ENCODE data around the gene OR5AS1. TPM values are rescaled to one million over a fixed set of nuclear protein-coding genes. Genes with fewer than 3 reads are reported as not detected.

The OR5AS1 gene
- polyA plus RNA-seq, 1 of the 3 experiments (the other 2 are of a cell fraction): not detected

DNA sequence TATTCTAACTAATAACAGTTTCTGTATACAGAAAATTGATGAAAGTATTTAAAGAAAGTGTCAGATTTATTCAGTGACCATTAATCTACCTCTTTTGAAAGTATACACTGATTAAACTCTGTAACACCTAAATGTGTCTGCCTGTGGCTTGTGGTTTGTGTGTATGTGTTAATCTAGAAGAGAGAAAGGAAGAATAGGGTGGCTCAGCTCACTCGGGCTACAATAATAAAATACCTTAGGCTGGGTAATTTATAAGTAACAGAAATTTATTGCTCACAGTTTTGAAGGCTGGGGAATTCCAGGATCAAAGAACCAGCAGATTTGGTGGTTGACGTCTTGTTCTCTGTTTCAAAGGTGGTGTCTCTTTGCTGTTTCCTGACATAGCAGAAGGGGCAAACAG is 13.6 kb upstream of the OR5AS1 start:
- TF ChIP-seq, protein P1, sequence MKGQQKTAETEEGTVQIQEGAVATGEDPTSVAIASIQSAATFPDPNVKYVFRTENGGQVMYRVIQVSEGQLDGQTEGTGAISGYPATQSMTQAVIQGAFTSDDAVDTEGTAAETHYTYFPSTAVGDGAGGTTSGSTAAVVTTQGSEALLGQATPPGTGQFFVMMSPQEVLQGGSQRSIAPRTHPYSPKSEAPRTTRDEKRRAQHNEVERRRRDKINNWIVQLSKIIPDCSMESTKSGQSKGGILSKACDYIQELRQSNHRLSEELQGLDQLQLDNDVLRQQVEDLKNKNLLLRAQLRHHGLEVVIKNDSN (IDR thresholded peaks at IDR 0.05; ENCODE audit: borderline replicate concordance, low read depth): no peak
- no peak for TF ChIP-seq CTCF (IDR thresholded peaks at IDR 0.05)
- no peak for TF ChIP-seq RAD21 (IDR thresholded peaks at IDR 0.05; ENCODE audit: low read length)
- TF ChIP-seq, protein P2, sequence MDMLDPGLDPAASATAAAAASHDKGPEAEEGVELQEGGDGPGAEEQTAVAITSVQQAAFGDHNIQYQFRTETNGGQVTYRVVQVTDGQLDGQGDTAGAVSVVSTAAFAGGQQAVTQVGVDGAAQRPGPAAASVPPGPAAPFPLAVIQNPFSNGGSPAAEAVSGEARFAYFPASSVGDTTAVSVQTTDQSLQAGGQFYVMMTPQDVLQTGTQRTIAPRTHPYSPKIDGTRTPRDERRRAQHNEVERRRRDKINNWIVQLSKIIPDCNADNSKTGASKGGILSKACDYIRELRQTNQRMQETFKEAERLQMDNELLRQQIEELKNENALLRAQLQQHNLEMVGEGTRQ (IDR thresholded peaks at IDR 0.05; ENCODE audit: borderline replicate concordance, low read depth, low read length): no peak
- no peak for TF ChIP-seq TCF12 (IDR thresholded peaks at IDR 0.05)
- no peak for TF ChIP-seq POLR2AphosphoS5 (IDR thresholded peaks at IDR 0.05; ENCODE audit: low read depth, low read length)
- no peak for TF ChIP-seq FOSL2 (IDR thresholded peaks at IDR 0.05; ENCODE audit: borderline replicate concordance, low read depth)
- TF ChIP-seq, protein P3, sequence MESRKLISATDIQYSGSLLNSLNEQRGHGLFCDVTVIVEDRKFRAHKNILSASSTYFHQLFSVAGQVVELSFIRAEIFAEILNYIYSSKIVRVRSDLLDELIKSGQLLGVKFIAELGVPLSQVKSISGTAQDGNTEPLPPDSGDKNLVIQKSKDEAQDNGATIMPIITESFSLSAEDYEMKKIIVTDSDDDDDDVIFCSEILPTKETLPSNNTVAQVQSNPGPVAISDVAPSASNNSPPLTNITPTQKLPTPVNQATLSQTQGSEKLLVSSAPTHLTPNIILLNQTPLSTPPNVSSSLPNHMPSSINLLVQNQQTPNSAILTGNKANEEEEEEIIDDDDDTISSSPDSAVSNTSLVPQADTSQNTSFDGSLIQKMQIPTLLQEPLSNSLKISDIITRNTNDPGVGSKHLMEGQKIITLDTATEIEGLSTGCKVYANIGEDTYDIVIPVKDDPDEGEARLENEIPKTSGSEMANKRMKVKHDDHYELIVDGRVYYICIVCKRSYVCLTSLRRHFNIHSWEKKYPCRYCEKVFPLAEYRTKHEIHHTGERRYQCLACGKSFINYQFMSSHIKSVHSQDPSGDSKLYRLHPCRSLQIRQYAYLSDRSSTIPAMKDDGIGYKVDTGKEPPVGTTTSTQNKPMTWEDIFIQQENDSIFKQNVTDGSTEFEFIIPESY (IDR thresholded peaks at IDR 0.05; ENCODE audit: borderline replicate concordance, low read depth): no peak
- TF ChIP-seq, protein P4, sequence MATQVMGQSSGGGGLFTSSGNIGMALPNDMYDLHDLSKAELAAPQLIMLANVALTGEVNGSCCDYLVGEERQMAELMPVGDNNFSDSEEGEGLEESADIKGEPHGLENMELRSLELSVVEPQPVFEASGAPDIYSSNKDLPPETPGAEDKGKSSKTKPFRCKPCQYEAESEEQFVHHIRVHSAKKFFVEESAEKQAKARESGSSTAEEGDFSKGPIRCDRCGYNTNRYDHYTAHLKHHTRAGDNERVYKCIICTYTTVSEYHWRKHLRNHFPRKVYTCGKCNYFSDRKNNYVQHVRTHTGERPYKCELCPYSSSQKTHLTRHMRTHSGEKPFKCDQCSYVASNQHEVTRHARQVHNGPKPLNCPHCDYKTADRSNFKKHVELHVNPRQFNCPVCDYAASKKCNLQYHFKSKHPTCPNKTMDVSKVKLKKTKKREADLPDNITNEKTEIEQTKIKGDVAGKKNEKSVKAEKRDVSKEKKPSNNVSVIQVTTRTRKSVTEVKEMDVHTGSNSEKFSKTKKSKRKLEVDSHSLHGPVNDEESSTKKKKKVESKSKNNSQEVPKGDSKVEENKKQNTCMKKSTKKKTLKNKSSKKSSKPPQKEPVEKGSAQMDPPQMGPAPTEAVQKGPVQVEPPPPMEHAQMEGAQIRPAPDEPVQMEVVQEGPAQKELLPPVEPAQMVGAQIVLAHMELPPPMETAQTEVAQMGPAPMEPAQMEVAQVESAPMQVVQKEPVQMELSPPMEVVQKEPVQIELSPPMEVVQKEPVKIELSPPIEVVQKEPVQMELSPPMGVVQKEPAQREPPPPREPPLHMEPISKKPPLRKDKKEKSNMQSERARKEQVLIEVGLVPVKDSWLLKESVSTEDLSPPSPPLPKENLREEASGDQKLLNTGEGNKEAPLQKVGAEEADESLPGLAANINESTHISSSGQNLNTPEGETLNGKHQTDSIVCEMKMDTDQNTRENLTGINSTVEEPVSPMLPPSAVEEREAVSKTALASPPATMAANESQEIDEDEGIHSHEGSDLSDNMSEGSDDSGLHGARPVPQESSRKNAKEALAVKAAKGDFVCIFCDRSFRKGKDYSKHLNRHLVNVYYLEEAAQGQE (IDR thresholded peaks at IDR 0.05; ENCODE audit: low read depth, low read length): no peak
- no peak for TF ChIP-seq SMC3 (IDR thresholded peaks at IDR 0.05; ENCODE audit: low read depth, low read length)
- TF ChIP-seq, protein P5, sequence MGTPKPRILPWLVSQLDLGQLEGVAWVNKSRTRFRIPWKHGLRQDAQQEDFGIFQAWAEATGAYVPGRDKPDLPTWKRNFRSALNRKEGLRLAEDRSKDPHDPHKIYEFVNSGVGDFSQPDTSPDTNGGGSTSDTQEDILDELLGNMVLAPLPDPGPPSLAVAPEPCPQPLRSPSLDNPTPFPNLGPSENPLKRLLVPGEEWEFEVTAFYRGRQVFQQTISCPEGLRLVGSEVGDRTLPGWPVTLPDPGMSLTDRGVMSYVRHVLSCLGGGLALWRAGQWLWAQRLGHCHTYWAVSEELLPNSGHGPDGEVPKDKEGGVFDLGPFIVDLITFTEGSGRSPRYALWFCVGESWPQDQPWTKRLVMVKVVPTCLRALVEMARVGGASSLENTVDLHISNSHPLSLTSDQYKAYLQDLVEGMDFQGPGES (IDR thresholded peaks at IDR 0.05; ENCODE audit: low read depth, low read length): no peak
- Histone ChIP-seq H3K4me1 (ENCODE audit: control insufficient read depth in 1 of 2, insufficient read depth in 2 of 2, low read depth in 1 of 2, low read length in 1 of 2) (no peaks in the 10 kb centered on the region), H3F3A (replicated peaks; ENCODE audit: insufficient read depth) (no peaks in the 10 kb centered on the region), H3K79me2 (ENCODE audit: insufficient read depth) (no peaks in the 10 kb centered on the region), H3K9me3 (no peaks in the 10 kb centered on the region; the same call in 1 of the 2 replicates), H3K4me2 (no peak overlapping the region), H2AFZ (ENCODE audit: low read depth) (no peak overlapping the region), H3K27ac (ENCODE audit: low read depth in 2 of 2, low read length in 1 of 2) (no peak overlapping the region), H4K20me1 (ENCODE audit: insufficient read depth) (no peaks in the 10 kb centered on the region), H3K9me2 (no peaks in the 10 kb centered on the region), H3K27me3 (ENCODE audit: insufficient read depth) (no peaks in the 10 kb centered on the region; the same call in 1 of the 2 replicates), H3K9ac (no peak overlapping the region), H3K36me3 (replicated peaks in 1 of 2; ENCODE audit: control insufficient read depth in 1 of 2, insufficient read depth in 2 of 2, low read length in 1 of 2) (no peaks in the 10 kb centered on the region), H3K4me3 (ENCODE audit: low read depth in 2 of 2, low read length in 1 of 2) (no peak overlapping the region)
- WGBS (ENCODE audit: low lambda C conversion rate): 4% methylated on average over 2 of the region's 2 CpGs
- ChIA-PET CTCF (no interaction called here), POLR2A (no interaction called here)
- DNase-seq: no peak
